H1 (cell line): Measurements from ENCODE around the gene CEP192. TPM values are rescaled to one million over a fixed set of nuclear protein-coding genes. Genes with fewer than 3 reads are reported as not detected.

Experiments used
- CTCF ChIP-seq, 3 experiments: IDR thresholded peaks; 1 replicate in 2 of 3; 2 replicates in 1 of 3; pipeline versions ENCODE4 v1.5.1 to v1.6.1; 2011; ENCODE audit warnings: low read length in 3 of 3, mild to moderate bottlenecking in 3 of 3, inconsistent platforms in 2 of 3, low read depth in 1 of 3, moderate library complexity in 1 of 3; ENCODE audit not compliant: insufficient read depth in 1 of 3; ENCODE audit errors: control extremely low read depth in 1 of 3
- polyA plus RNA-seq, 7 experiments: library from polyadenylated mRNA; depleted of rRNA in 3 of 7; stranded (reverse) in 5 of 7; unstranded in 2 of 7; fragments of >200 nt in 5 of 7; fragments of 200-250 nt in 2 of 7; gene quantifications; 1 replicate in 5 of 7; 2 replicates in 1 of 7; 4 replicates in 1 of 7; pipeline versions ENCODE4 v1.2.1 to v1.2.3, GENCODE V29; 2011 to 2013; ENCODE audit warnings: missing spikeins in 2 of 7, mixed read lengths in 2 of 7
- total RNA-seq: library from RNA; stranded (reverse); fragmentation: NEBNext Ultra II Directional; extraction: Animal tissue kit (Norgen Biotek cat#: 25700); gene quantifications from 2 replicates; pipeline ENCODE4 v1.2.1, GENCODE V29; 2021

Gene CEP192
- total and polyA plus RNA-seq, 2 of the 8 experiments (the other 6 are each of a cell fraction or from before 2014, with no cell fraction given), result 13.4 to 23.1 TPM

- TF ChIP-seq CTCF (IDR thresholded peaks at IDR 0.05; ENCODE audit: control extremely low read depth in 1 of 3, insufficient read depth in 1 of 3, low read depth in 1 of 3, low read length in 3 of 3), result no peak
Observed at GRCh38 chr18:13164406-13164805, 173.2 kb downstream of the CEP192 start (continued).
